HG03060 (cell line): ENCODE results near the gene TAS2R14.

Experiments
- ATAC-seq: cut with Tn5 transposase; IDR thresholded peaks from one replicate; pipeline ENCODE4 v1.9.1; 2021; ENCODE audit warnings: low read depth, moderate number of reproducible peaks; ENCODE audit not compliant: unreplicated experiment

Gene TAS2R14

GRCh38 chr12:10910380-10910779 is 28.7 kb downstream of the TAS2R14 start:
- no peak for ATAC-seq

- no peak for ATAC-seq
These were observed 29.6 kb downstream of the TAS2R14 start, which contains the start of gene TAS2R13 for GRCh38 chr12:10909462-10909861. TAS2R13 (minus strand) TSS chr12:10909562; CDS start chr12:10909298, 264 bp downstream.

- ATAC-seq, result no peak
These were observed 34.4 kb downstream of the TAS2R14 start for GRCh38 chr12:10904686-10905085.

GRCh38 chr12:10901427-10901826 is 37.6 kb downstream of the TAS2R14 start:
- no peak for ATAC-seq

- no peak for ATAC-seq
These were observed 38.1 kb downstream of the TAS2R14 start for GRCh38 chr12:10900972-10901371.

GRCh38 chr12:10900530-10900929 is 38.5 kb downstream of the TAS2R14 start:
- no peak for ATAC-seq

- no peak for ATAC-seq
These were observed 42.2 kb downstream of the TAS2R14 start for GRCh38 chr12:10896854-10897253.

GRCh38 chr12:10891937-10892336 is 47.1 kb downstream of the TAS2R14 start:
- ATAC-seq, result no peak

- no peak for ATAC-seq
These were observed 49.8 kb downstream of the TAS2R14 start for GRCh38 chr12:10889226-10889625.
